ENCODE measurements around the gene NUCKS1.
A peak's percentile ranks its signal among the peaks of the same experiment; 100 is the strongest.

Gene NUCKS1

GRCh38 chr1:205769641-205770365 is 19.8 kb upstream of the NUCKS1 start:
- DNase-seq, result no peak

- DNase-seq, result no peak
These were observed 17.3 kb upstream of the NUCKS1 start for GRCh38 chr1:205767248-205767647.

GRCh38 chr1:205766570-205766969 is 16.6 kb upstream of the NUCKS1 start:
- no peak for DNase-seq

- DNase-seq, result no peak
These were observed 16.1 kb upstream of the NUCKS1 start for GRCh38 chr1:205766038-205766437.

GRCh38 chr1:205764578-205764977 is 14.6 kb upstream of the NUCKS1 start:
- DNase-seq, result no peak

- DNase-seq, result no peak
These were observed 14.0 kb upstream of the NUCKS1 start for GRCh38 chr1:205763980-205764379.

GRCh38 chr1:205760606-205761005 is 10.6 kb upstream of the NUCKS1 start:
- no peak for DNase-seq

- DNase-seq, result no peak
These were observed 6.6 kb upstream of the NUCKS1 start for GRCh38 chr1:205756552-205756951.

- DNase-seq, result no peak
These were observed 4.9 kb upstream of the NUCKS1 start for GRCh38 chr1:205754857-205755256.

- no peak for DNase-seq
These were observed 1.2 kb upstream of the NUCKS1 start for GRCh38 chr1:205751036-205751651.

GRCh38 chr1:205749234-205750137 is 496 bp downstream of the NUCKS1 start:
- DNase-seq, result peak; percentile 98

GRCh38 chr1:205748403-205749233 is 1.4 kb downstream of the NUCKS1 start:
- no peak for DNase-seq

- DNase-seq, result no peak
These were observed 3.1 kb downstream of the NUCKS1 start for GRCh38 chr1:205746757-205747412.

- DNase-seq, result no peak
These were observed 5.6 kb downstream of the NUCKS1 start for GRCh38 chr1:205744403-205744802.

GRCh38 chr1:205743977-205744376 is 6.0 kb downstream of the NUCKS1 start:
- no peak for DNase-seq

- DNase-seq, result no peak
These were observed 8.3 kb downstream of the NUCKS1 start for GRCh38 chr1:205741681-205742080.

GRCh38 chr1:205739348-205740160 is 10.4 kb downstream of the NUCKS1 start:
- no peak for DNase-seq

- no peak for DNase-seq
These were observed 14.8 kb downstream of the NUCKS1 start for GRCh38 chr1:205735218-205735617.

GRCh38 chr1:205733438-205734175 is 16.4 kb downstream of the NUCKS1 start:
- no peak for DNase-seq

- no peak for DNase-seq
These were observed 19.9 kb downstream of the NUCKS1 start for GRCh38 chr1:205729945-205730610.

All from activated CD8-positive, alpha-beta memory T cell treated with anti-CD3 and anti-CD28 coated beads for 24 hours (primary cell).